ENCODE measurements around the gene SLC47A1.

GRCh38 chr17:19544366-19544765 is 10.7 kb downstream of the SLC47A1 start:
- TF ChIP-seq CTCF (IDR thresholded peaks at IDR 0.05) (no peak), POLR2AphosphoS5 (IDR thresholded peaks at IDR 0.05) (no peak), POLR2A (IDR thresholded peaks at IDR 0.05) (no peak)
